ENCODE results near the gene SLC15A3.

Gene SLC15A3

DNA sequence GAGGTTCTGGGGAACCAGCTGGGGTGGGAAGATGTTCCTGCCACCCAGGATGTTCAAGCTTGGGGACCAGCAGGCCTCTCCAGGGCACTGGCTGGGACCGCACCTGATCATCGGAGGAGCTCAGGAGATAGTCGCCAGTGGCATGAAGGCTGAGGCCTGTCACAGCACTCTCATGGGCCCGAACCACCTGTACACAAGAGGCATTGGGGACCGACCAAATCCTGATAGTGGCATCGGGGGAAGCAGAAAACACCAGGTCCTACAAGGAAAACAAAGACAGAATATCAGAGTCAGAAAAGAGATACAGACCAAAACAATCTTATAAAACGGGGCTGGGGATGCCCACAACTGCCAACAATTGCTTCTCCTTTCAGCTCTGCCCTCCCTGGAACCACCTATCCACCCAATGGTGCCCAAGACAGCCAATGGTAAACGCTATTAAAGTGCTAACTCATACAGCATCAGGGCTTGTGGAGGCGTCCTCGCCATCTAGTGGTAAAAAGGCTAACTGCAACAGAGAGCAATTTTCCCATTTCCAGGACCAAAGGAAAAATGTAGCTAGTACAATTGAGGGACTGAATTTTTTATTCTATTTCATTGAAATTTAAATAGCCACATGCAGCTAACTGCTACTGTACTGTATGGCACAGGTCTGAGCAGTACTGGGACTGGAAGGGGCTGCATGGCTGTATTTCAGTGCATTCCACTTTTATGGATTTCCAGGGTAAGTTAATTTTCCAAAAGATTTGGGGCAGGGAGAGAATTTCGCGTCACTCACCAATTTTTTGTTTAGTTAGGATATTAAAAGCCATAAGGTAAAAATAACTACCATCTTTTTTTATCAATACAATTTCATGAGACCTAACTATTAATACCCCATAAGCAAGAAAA, 52.7 kb downstream of the SLC15A3 start:
- no peak overlapping the region for H3K27ac ChIP-seq (ENCODE audit: poor library complexity, severe bottlenecking)
- H3K9me3 ChIP-seq (ENCODE audit: severe bottlenecking) = no peaks in the 10 kb centered on the region
- peak; percentile 75 for ATAC-seq (ENCODE audit: low read depth)
- H3K4me1 ChIP-seq (ENCODE audit: insufficient read depth, poor library complexity, severe bottlenecking) = no peaks in the 10 kb centered on the region
- no peak for DNase-seq (ENCODE audit: low spot score)
- no peak overlapping the region for H3K4me3 ChIP-seq (ENCODE audit: severe bottlenecking)
- H3K27me3 ChIP-seq (ENCODE audit: insufficient read depth, poor library complexity, severe bottlenecking) = no peaks in the 10 kb centered on the region
- peaks cover 97% of the 10 kb centered on the region for H3K36me3 ChIP-seq (ENCODE audit: low read depth)
- TF ChIP-seq, protein P1, sequence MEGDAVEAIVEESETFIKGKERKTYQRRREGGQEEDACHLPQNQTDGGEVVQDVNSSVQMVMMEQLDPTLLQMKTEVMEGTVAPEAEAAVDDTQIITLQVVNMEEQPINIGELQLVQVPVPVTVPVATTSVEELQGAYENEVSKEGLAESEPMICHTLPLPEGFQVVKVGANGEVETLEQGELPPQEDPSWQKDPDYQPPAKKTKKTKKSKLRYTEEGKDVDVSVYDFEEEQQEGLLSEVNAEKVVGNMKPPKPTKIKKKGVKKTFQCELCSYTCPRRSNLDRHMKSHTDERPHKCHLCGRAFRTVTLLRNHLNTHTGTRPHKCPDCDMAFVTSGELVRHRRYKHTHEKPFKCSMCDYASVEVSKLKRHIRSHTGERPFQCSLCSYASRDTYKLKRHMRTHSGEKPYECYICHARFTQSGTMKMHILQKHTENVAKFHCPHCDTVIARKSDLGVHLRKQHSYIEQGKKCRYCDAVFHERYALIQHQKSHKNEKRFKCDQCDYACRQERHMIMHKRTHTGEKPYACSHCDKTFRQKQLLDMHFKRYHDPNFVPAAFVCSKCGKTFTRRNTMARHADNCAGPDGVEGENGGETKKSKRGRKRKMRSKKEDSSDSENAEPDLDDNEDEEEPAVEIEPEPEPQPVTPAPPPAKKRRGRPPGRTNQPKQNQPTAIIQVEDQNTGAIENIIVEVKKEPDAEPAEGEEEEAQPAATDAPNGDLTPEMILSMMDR (IDR thresholded peaks at IDR 0.05; ENCODE audit: poor library complexity, severe bottlenecking) = peak; percentile 92

DNA sequence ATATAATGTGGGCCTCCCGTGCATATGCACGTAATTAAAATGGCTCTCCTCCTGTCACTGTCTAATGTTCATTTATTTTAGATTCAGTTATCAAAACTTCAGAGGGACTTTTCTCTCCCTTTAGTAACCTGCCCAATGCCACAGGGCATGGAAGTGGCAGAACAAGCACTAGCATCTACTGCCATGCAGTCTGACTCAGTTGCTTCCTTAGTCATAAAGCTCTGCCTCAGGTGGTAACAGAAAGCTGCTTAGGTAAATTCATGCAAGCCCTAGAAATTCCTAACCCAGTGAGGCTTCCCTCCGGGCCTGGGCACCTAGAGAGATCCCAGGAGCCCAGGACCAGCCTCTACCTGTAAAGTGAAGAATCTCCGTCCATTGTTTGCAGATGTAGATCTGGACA, 54.5 kb downstream of the SLC15A3 start:
- peaks cover 90% of the 10 kb centered on the region for H3K36me3 ChIP-seq (ENCODE audit: low read depth)
- ATAC-seq (ENCODE audit: low read depth) (no peak), DNase-seq (ENCODE audit: low spot score) (no peak)
- H3K27me3 ChIP-seq (ENCODE audit: insufficient read depth, poor library complexity, severe bottlenecking) = no peaks in the 10 kb centered on the region
- no peaks in the 10 kb centered on the region for H3K4me1 ChIP-seq (ENCODE audit: insufficient read depth, poor library complexity, severe bottlenecking)
- H3K9me3 ChIP-seq (ENCODE audit: severe bottlenecking) = no peaks in the 10 kb centered on the region
- H3K27ac ChIP-seq (ENCODE audit: poor library complexity, severe bottlenecking) = no peak overlapping the region
- TF ChIP-seq, protein P1 (IDR thresholded peaks at IDR 0.05; ENCODE audit: poor library complexity, severe bottlenecking) = no peak
- no peak overlapping the region for H3K4me3 ChIP-seq (ENCODE audit: severe bottlenecking)

DNA sequence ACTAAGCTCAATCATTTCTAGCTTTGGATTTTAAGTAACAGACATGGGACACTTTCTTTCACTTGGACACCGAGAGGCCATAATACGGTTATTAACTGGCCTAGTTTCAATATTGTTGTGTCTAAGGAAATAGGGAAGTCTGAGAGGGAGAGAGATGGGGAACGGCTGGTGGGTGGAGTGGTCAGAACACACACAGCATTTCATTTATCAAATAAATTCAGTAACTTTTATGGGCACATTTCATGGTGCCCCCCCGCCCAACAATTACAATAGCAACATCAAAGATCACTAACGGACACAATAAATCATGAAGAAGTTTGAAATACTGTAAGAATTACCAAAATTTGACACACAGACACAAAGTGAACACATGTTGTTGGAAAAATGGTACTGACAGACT, 56.3 kb downstream of the SLC15A3 start:
- H3K9me3 ChIP-seq (ENCODE audit: severe bottlenecking) = no peaks in the 10 kb centered on the region
- no peak overlapping the region for H3K27ac ChIP-seq (ENCODE audit: poor library complexity, severe bottlenecking)
- no peak overlapping the region for H3K4me3 ChIP-seq (ENCODE audit: severe bottlenecking)
- ATAC-seq (ENCODE audit: low read depth) (no peak), DNase-seq (ENCODE audit: low spot score) (no peak)
- H3K4me1 ChIP-seq (ENCODE audit: insufficient read depth, poor library complexity, severe bottlenecking) = no peaks in the 10 kb centered on the region
- H3K27me3 ChIP-seq (ENCODE audit: insufficient read depth, poor library complexity, severe bottlenecking) = no peaks in the 10 kb centered on the region
- peaks cover 86% of the 10 kb centered on the region for H3K36me3 ChIP-seq (ENCODE audit: low read depth)
- TF ChIP-seq, protein P1 (IDR thresholded peaks at IDR 0.05; ENCODE audit: poor library complexity, severe bottlenecking) = no peak

DNA sequence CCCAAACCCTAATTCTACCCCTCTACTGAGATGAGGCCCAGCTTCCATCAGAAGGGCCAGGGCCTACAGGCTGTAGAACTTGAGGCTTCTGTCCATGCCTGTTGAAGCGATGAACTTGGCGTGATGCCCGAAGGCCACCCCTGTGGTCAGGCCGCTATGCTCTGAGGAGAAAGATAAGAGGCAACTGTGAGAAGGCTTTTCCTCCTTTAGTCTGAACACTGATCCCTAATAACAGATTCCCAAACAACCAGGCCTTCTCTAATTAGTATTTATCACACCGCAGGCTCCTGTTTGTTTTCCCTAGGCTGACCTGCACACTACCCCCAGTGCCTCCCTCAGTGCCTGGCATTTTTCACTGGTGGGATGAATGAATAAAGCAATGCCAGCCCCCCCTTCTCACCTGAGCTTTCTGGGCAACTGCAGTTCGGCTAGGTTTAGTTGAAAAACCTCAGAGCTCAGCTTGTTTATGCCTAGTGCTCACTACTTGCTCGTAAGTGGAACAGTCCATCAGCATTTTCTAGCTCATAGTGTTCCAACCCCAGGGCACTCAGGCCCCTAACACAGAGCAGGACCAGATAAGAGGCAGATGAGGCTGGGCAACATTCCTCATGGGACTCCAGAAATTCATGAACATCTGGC, 60.8 kb downstream of the SLC15A3 start:
- DNase-seq (ENCODE audit: low spot score) = no peak
- Histone ChIP-seq H3K4me3 (ENCODE audit: severe bottlenecking) (no peak overlapping the region), H3K27me3 (ENCODE audit: insufficient read depth, poor library complexity, severe bottlenecking) (no peaks in the 10 kb centered on the region), H3K36me3 (ENCODE audit: low read depth) (peaks cover 49% of the 10 kb centered on the region), H3K27ac (ENCODE audit: poor library complexity, severe bottlenecking) (no peak overlapping the region), H3K9me3 (ENCODE audit: severe bottlenecking) (no peaks in the 10 kb centered on the region), H3K4me1 (ENCODE audit: insufficient read depth, poor library complexity, severe bottlenecking) (no peaks in the 10 kb centered on the region)
- ATAC-seq (ENCODE audit: low read depth) = no peak
- TF ChIP-seq, protein P1 (IDR thresholded peaks at IDR 0.05; ENCODE audit: poor library complexity, severe bottlenecking) = no peak
